ENCODE data around the gene ALK. TPM values are rescaled to one million over a fixed set of nuclear protein-coding genes. Genes with fewer than 3 reads are reported as not detected.

ALK gene
- total RNA-seq, 1 experiment from 2014 or later = 0.87 TPM

DNA sequence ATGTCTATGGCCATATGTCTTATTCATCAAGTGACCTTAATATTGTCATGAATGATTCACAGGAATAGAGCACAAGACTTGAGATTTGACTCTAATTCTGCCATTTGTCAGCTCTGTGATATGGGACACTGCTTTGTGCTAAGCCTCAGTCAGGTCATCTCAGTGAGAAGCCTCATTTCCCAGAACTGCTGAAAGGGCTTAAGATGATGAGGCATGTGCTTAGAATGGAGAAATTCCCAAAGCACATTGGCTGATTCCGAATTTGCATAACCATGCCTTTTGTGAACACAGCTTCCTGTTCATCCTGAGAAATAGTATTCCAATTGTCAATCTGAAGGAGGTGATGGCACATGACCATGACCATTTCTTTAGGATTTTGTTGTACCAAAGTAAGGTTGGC is 218.1 kb downstream of the ALK start:
- Histone ChIP-seq H4K20me1 (ENCODE audit: low read length) (no peaks in the 10 kb centered on the region), H3F3A (ENCODE audit: low read length, unreplicated experiment) (no peaks in the 10 kb centered on the region), H3K79me2 (ENCODE audit: low read length) (no peaks in the 10 kb centered on the region), H3K9me3 (ENCODE audit: low read length) (no peaks in the 10 kb centered on the region), H3K4me2 (ENCODE audit: low read length) (no peak overlapping the region), H3K9me2 (replicated peaks; ENCODE audit: low read length) (no peaks in the 10 kb centered on the region), H2AFZ (ENCODE audit: low read length) (no peak overlapping the region), H3K4me1 (ENCODE audit: insufficient read depth, low read length) (peaks cover 9% of the 10 kb centered on the region; the same call in 1 of the 2 replicates), H3K4me3 (ENCODE audit: low read length) (no peak overlapping the region), H3K36me3 (ENCODE audit: low read depth, low read length) (no peaks in the 10 kb centered on the region), H3K9ac (ENCODE audit: low read length) (no peak overlapping the region), H3K27me3 (ENCODE audit: low read length) (no peaks in the 10 kb centered on the region), H3K27ac (ENCODE audit: low read length) (no peak overlapping the region)
- CTCF ChIA-PET = no interaction called here
- no peak for DNase-seq
- TF ChIP-seq EZH2 (IDR thresholded peaks at IDR 0.05; ENCODE audit: low read length, unreplicated experiment) (no peak), EZH2phosphoT487 (IDR thresholded peaks at IDR 0.05; ENCODE audit: borderline replicate concordance, low read length) (no peak)
- TF ChIP-seq, protein P1, sequence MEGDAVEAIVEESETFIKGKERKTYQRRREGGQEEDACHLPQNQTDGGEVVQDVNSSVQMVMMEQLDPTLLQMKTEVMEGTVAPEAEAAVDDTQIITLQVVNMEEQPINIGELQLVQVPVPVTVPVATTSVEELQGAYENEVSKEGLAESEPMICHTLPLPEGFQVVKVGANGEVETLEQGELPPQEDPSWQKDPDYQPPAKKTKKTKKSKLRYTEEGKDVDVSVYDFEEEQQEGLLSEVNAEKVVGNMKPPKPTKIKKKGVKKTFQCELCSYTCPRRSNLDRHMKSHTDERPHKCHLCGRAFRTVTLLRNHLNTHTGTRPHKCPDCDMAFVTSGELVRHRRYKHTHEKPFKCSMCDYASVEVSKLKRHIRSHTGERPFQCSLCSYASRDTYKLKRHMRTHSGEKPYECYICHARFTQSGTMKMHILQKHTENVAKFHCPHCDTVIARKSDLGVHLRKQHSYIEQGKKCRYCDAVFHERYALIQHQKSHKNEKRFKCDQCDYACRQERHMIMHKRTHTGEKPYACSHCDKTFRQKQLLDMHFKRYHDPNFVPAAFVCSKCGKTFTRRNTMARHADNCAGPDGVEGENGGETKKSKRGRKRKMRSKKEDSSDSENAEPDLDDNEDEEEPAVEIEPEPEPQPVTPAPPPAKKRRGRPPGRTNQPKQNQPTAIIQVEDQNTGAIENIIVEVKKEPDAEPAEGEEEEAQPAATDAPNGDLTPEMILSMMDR (conservative IDR thresholded peaks at IDR 0.05; ENCODE audit: low read depth, low read length) = no peak
- no peak for ATAC-seq
- intact Hi-C loops (cut with micrococcal nuclease) = no loop called here
- BruUV-seq (replicated peaks) = no TSS peak
- POLR2A ChIA-PET (ENCODE audit: unreplicated experiment) = no interaction called here

DNA sequence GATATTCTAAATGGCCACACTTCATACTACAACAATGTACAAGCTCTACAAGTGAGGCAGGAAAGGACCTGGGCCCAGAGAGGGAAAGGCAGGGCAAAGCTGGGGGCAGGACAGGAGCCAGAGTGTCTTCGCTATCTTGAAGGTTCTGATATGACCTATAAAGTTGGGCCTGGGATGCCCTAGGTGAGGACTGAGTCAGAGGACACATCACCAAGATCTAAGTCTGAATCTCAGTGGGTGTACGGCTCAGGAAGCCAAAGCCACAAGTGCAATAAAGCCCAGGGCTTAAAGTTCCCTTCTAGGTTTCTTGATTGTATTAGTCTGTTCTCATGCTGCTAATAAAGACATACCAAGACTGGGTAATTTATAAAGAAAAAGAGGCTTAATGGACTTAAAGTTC is 219.1 kb downstream of the ALK start:
- Histone ChIP-seq H3K36me3 (ENCODE audit: low read depth, low read length) (no peaks in the 10 kb centered on the region), H3K27me3 (ENCODE audit: low read length) (no peaks in the 10 kb centered on the region), H3F3A (ENCODE audit: low read length, unreplicated experiment) (no peaks in the 10 kb centered on the region), H3K27ac (ENCODE audit: low read length) (no peak overlapping the region), H3K9me3 (ENCODE audit: low read length) (no peaks in the 10 kb centered on the region), H3K4me3 (ENCODE audit: low read length) (no peak overlapping the region), H3K79me2 (ENCODE audit: low read length) (no peaks in the 10 kb centered on the region), H3K4me2 (ENCODE audit: low read length) (no peak overlapping the region), H2AFZ (ENCODE audit: low read length) (no peak overlapping the region), H4K20me1 (ENCODE audit: low read length) (no peaks in the 10 kb centered on the region), H3K9me2 (replicated peaks; ENCODE audit: low read length) (no peaks in the 10 kb centered on the region), H3K4me1 (ENCODE audit: insufficient read depth, low read length) (peaks cover 10% of the 10 kb centered on the region; the same call in 1 of the 2 replicates), H3K9ac (ENCODE audit: low read length) (no peak overlapping the region)
- ChIA-PET CTCF (no interaction called here), POLR2A (ENCODE audit: unreplicated experiment) (no interaction called here)
- no TSS peak for BruUV-seq (replicated peaks)
- peak; percentile 3 for DNase-seq
- TF ChIP-seq EZH2 (IDR thresholded peaks at IDR 0.05; ENCODE audit: low read length, unreplicated experiment) (no peak), EZH2phosphoT487 (IDR thresholded peaks at IDR 0.05; ENCODE audit: borderline replicate concordance, low read length) (no peak)
- TF ChIP-seq, protein P1 (conservative IDR thresholded peaks at IDR 0.05; ENCODE audit: low read depth, low read length) = no peak
- intact Hi-C loops (cut with micrococcal nuclease) = no loop called here
- ATAC-seq = no peak

DNA sequence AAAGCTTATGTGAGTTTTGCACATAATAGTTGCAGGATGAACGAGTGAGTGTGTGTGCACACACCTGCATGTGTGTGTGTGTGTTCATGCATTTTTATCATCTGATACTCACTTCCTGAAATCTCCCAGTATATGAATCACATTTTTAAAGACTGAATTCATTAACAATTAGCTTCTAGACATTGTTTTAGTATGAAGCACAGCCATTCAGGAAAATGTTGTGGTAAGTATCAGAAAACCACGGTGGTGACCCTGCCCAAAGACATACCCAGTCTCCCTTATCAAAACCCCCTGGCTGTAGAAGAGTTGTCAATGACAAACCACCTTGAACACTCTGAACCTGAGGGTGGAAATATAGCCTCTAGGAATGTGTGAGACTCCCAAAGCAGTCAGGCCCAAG is 220.8 kb downstream of the ALK start:
- H3K4me2 ChIP-seq (ENCODE audit: low read length) = no peak overlapping the region
- no peaks in the 10 kb centered on the region for H3K9me2 ChIP-seq (replicated peaks; ENCODE audit: low read length)
- DNase-seq = peak; percentile 65
- no peak overlapping the region for H2AFZ ChIP-seq (ENCODE audit: low read length)
- ChIA-PET POLR2A (ENCODE audit: unreplicated experiment) (no interaction called here), CTCF (interaction anchor here (0.6 kb wide), 1 partner anchor 87 kb away, joined by 4 read pairs; no protein-coding TSS in a partner anchor)
- 0 out of 2 replicates have a peak overlapping the region, but pooled peaks have one; percentile 6 for H3K27ac ChIP-seq (ENCODE audit: low read length)
- TF ChIP-seq EZH2 (IDR thresholded peaks at IDR 0.05; ENCODE audit: low read length, unreplicated experiment) = no peak
- TF ChIP-seq EZH2phosphoT487 (IDR thresholded peaks at IDR 0.05; ENCODE audit: borderline replicate concordance, low read length) = no peak
- TF ChIP-seq, protein P1 (conservative IDR thresholded peaks at IDR 0.05; ENCODE audit: low read depth, low read length) = no peak
- BruUV-seq (replicated peaks) = no TSS peak
- intact Hi-C loops (cut with micrococcal nuclease) = no loop called here
- H3K4me1 ChIP-seq (ENCODE audit: insufficient read depth, low read length) = peaks cover 13% of the 10 kb centered on the region; the same call in 1 of the 2 replicates
- H3F3A ChIP-seq (ENCODE audit: low read length, unreplicated experiment) = no peaks in the 10 kb centered on the region
- no peak overlapping the region for H3K9ac ChIP-seq (ENCODE audit: low read length)
- ATAC-seq = peak; percentile 79
- H3K9me3 ChIP-seq (ENCODE audit: low read length) = no peaks in the 10 kb centered on the region
- no peak overlapping the region for H3K4me3 ChIP-seq (ENCODE audit: low read length)
- no peaks in the 10 kb centered on the region for H3K79me2 ChIP-seq (ENCODE audit: low read length)
- no peaks in the 10 kb centered on the region for H4K20me1 ChIP-seq (ENCODE audit: low read length)
- H3K36me3 ChIP-seq (ENCODE audit: low read depth, low read length) = no peaks in the 10 kb centered on the region
- no peaks in the 10 kb centered on the region for H3K27me3 ChIP-seq (ENCODE audit: low read length)
